Measurements from ENCODE around the gene LARP1B. TPM values are rescaled to one million over a fixed set of nuclear protein-coding genes. Genes with fewer than 3 reads are reported as not detected.

LARP1B gene
- total RNA-seq (10 to 100 TPM in 6 of 7 donors, 1 to 10 TPM in 1; 8.5 to 17.8 (median 12.2) TPM), polyA plus RNA-seq (1 to 10 TPM; 3.7 to 6.0 (median 4.8) TPM)
- long read RNA-seq, donor 1: 0 reads
- long read RNA-seq, donor 2: 0 reads

DNA sequence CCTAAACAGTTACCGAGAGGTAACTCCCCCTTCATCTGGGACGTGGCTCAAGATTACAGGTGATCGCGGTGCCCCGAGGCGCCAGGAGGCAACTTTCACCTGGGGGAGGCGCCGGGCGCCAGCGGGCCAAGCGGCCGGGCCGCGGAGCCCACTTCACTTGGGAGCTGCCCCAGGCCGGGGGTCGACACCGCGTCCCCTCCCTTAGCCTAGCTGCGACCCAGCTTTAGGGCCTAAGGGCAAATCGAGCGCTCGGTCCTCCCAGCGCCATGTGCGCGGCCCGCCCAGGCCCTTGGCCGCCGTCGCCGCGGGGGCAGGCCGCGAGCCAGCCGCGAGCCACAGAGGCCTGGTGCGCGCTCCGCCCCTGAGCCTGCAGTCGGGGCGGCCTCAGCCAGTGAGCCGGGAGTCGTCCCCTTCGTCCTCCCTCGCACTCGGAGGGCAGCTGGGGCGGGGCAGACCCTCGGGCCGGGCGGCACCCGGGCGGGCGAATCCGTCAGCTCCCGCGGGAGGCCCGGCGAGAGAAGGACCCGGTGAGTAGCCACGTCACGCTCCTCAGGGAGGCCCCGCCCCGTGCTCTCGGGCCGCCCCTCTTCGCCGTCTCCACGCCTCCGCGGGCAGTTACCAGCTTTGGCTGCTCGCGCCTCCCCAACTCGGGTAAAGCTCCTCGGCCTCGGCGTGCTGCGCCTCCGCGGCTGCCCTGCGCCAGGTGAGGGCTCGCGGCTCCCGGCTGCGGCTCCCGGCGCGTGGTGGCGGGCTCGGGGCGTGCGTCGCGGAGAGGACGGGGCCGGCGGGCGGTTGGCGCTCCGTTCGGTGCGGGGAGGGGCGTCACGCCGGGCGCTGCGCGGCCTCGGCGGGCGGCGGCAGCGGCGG lies at the start of gene LARP1B:
Gene LARP1B (plus strand): TSS at position 614 of the 867 bp plus-strand sequence. CDS start 13,640 bp downstream, outside the sequence.
- TF ChIP-seq POLR2AphosphoS5 (IDR thresholded peaks at IDR 0.05) (peak; percentile 91 to 96 (median 93)), POLR2A (IDR thresholded peaks at IDR 0.05) (peak in 2 of 3 donors; percentile 48 to 79), CTCF (IDR thresholded peaks at IDR 0.05 in 8 of 11, conservative IDR thresholded peaks at IDR 0.05 in 3 of 11) (peak in 1 of 11 experiments; percentile 23)
- peak within 1 kb of the TSS; percentile 86 to 97 (median 96) for H3K27ac ChIP-seq
- 0 to 1% (median 1%) methylated on average over 32 to 112 of the region's 112 CpGs for WGBS, 5 donors
- H3K9me3 ChIP-seq: no peaks in the 10 kb centered on the region
- H3K4me1 ChIP-seq: peaks cover 4 to 23% (median 17%) of the 10 kb centered on the region in 6 donors
- intact Hi-C loops (cut with DNase I; ENCODE audit: low total_unique reads): loop anchor here (10.0 kb wide), 1 partner anchor 96 kb away; the partner anchor contains the start of genes ABHD18 and MFSD8
- H3K36me3 ChIP-seq: no peaks in the 10 kb centered on the region
- no peaks in the 10 kb centered on the region for H3K27me3 ChIP-seq (replicated peaks in 1 of 7)
- peak within 1 kb of the TSS; percentile 57 to 88 (median 70) for H3K4me3 ChIP-seq
- peak; percentile 99 for DNase-seq

DNA sequence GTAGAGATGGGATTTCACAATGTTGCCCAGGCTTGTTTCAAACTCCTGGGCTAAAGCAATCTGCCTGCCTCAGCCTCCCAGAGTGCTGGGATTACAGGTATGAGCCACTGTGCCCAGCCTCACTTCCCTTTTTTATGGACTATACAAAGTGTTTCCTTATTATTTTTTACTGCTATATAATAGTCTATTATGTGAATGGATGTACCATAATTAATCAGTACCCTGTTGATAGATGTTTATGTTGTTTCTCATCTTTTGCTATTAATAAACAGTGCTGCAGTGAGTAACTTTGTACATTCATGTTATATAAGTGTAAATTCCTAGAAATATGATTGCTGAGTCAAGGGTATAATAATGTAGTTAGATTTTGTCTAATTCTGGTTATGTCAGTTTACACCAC lies 35.8 kb upstream of the LARP1B start:
- H3K27me3 ChIP-seq (replicated peaks in 1 of 7): no peaks in the 10 kb centered on the region
- peaks cover 0 to 5% (median 0%) of the 10 kb centered on the region in 8 donors for H3K9me3 ChIP-seq
- H3K27ac ChIP-seq: no peak overlapping the region
- peaks cover 4 to 100% (median 73%) of the 10 kb centered on the region in 6 donors for H3K36me3 ChIP-seq
- H3K4me3 ChIP-seq: no peak overlapping the region
- no peak for TF ChIP-seq POLR2AphosphoS5 (IDR thresholded peaks at IDR 0.05)
- no peak for TF ChIP-seq POLR2A (IDR thresholded peaks at IDR 0.05)
- no peak for TF ChIP-seq CTCF (IDR thresholded peaks at IDR 0.05 in 8 of 11, conservative IDR thresholded peaks at IDR 0.05 in 3 of 11)
- no peaks in the 10 kb centered on the region for H3K4me1 ChIP-seq
- intact Hi-C loops (cut with DNase I; ENCODE audit: low total_unique reads): no loop called here
- no peak for DNase-seq

- TF ChIP-seq POLR2A (IDR thresholded peaks at IDR 0.05): no peak
- TF ChIP-seq CTCF (IDR thresholded peaks at IDR 0.05 in 8 of 11, conservative IDR thresholded peaks at IDR 0.05 in 3 of 11): no peak
- no peak for TF ChIP-seq POLR2AphosphoS5 (IDR thresholded peaks at IDR 0.05)
- no peaks in the 10 kb centered on the region for H3K27me3 ChIP-seq (replicated peaks in 1 of 7)
- no peak overlapping the region for H3K27ac ChIP-seq
- intact Hi-C loops (cut with DNase I; ENCODE audit: low total_unique reads): no loop called here
- no peak overlapping the region for H3K4me3 ChIP-seq
- WGBS, 5 donors: 93 to 98% (median 97%) methylated on average over 4 of the region's 4 CpGs
- peaks cover 0 to 1% (median 0%) of the 10 kb centered on the region in 8 donors for H3K9me3 ChIP-seq
- DNase-seq: no peak
- peaks cover 2 to 98% (median 43%) of the 10 kb centered on the region in 6 donors for H3K36me3 ChIP-seq
- no peaks in the 10 kb centered on the region for H3K4me1 ChIP-seq
Observed at GRCh38 chr4:128029907-128030306, 31.2 kb upstream of the LARP1B start.

Measured in spleen (tissue), 13 donors.